GM23338 (cell line): ENCODE results near the gene HHIP. TPM values are rescaled to one million over a fixed set of nuclear protein-coding genes. Genes with fewer than 3 reads are reported as not detected.

Experiments
- ATAC-seq: fragments of 200-7000 bp; cut with Tn5 transposase; 3 replicates; pipeline ENCODE4 v1.9.1; 2020
- DNase-seq: peaks from one replicate; pipeline ENCODE4 v3.0.0-alpha.2; 2015; ENCODE audit warnings: low spot score
- H2AFZ ChIP-seq: fragments of 200-600 bp; sonication (generic); 2 replicates; pipeline ENCODE4 v1.8.0; 2016; ENCODE audit warnings: antibody characterized with exemption, mild to moderate bottlenecking, moderate library complexity
- H3F3A ChIP-seq: fragments of 200-600 bp; sonication (generic); replicated peaks from 2 replicates; pipeline ENCODE4 v1.8.0; 2017; ENCODE audit warnings: antibody characterized with exemption, mixed run types, low read depth
- H3K27ac ChIP-seq: fragments of 200-600 bp; sonication (generic); 2 replicates; pipeline ENCODE4 v1.6.1; 2016; ENCODE audit warnings: low read depth
- H3K27me3 ChIP-seq: fragments of 200-600 bp; sonication (generic); 2 replicates; pipeline ENCODE4 v1.8.0; 2016; ENCODE audit warnings: mild to moderate bottlenecking, mixed run types, moderate library complexity; ENCODE audit not compliant: insufficient read depth
- H3K36me3 ChIP-seq: fragments of 200-600 bp; sonication (generic); 2 replicates; pipeline ENCODE4 v1.8.0; 2016; ENCODE audit warnings: mild to moderate bottlenecking; ENCODE audit not compliant: insufficient read depth
- H3K4me1 ChIP-seq: fragments of 200-600 bp; sonication (generic); 2 replicates; pipeline ENCODE4 v1.8.0; 2016; ENCODE audit warnings: mild to moderate bottlenecking, moderate library complexity; ENCODE audit not compliant: insufficient read depth
- H3K4me2 ChIP-seq: fragments of 200-600 bp; sonication (generic); 2 replicates; pipeline ENCODE4 v1.7.1; 2017; ENCODE audit warnings: mixed run types
- H3K4me3 ChIP-seq: fragments of 200-600 bp; sonication (generic); 2 replicates; pipeline ENCODE4 v1.6.1; 2016; ENCODE audit warnings: mixed run types
- H3K79me2 ChIP-seq: fragments of 200-600 bp; sonication (generic); replicated peaks from 2 replicates; pipeline ENCODE4 v1.8.0; 2017; ENCODE audit warnings: mild to moderate bottlenecking; ENCODE audit not compliant: insufficient read depth
- H3K9me2 ChIP-seq: fragments of 200-600 bp; sonication (generic); 2 replicates; pipeline ENCODE4 v1.8.0; 2017; ENCODE audit not compliant: insufficient read depth
- H4K20me1 ChIP-seq: fragments of 200-600 bp; sonication (generic); replicated peaks from 2 replicates; pipeline ENCODE4 v1.8.0; 2017; ENCODE audit warnings: mild to moderate bottlenecking; ENCODE audit not compliant: insufficient read depth
- H3K27ac Mint-ChIP-seq: 2 replicates; pipeline ENCODE4 v1.8.0; 2020; ENCODE audit warnings: inconsistent platforms, mild to moderate bottlenecking, moderate library complexity, mixed read lengths
- H3K27me3 Mint-ChIP-seq: 3 replicates; pipeline ENCODE4 v1.8.0; 2022; ENCODE audit warnings: low read depth, mild to moderate bottlenecking, moderate library complexity, mixed read lengths, inconsistent platforms; ENCODE audit not compliant: insufficient read depth, poor library complexity
- H3K36me3 Mint-ChIP-seq: 3 replicates; pipeline ENCODE4 v1.8.0; 2021; ENCODE audit warnings: low read depth, mild to moderate bottlenecking, inconsistent platforms, moderate library complexity, mixed read lengths
- H3K4me1 Mint-ChIP-seq: 3 replicates; pipeline ENCODE4 v1.8.0; 2020; ENCODE audit warnings: mild to moderate bottlenecking, inconsistent platforms, mixed read lengths
- H3K4me3 Mint-ChIP-seq: 3 replicates; pipeline ENCODE4 v1.8.0; 2021; ENCODE audit warnings: moderate library complexity, mild to moderate bottlenecking, inconsistent platforms, mixed read lengths
- H3K9me3 Mint-ChIP-seq: 3 replicates; pipeline ENCODE4 v1.8.0; 2020; ENCODE audit warnings: moderate library complexity, mild to moderate bottlenecking, inconsistent platforms, mixed read lengths
- CREB1 ChIP-seq: fragments of 250-450 bp; sonication (Bioruptor Pico); IDR thresholded peaks from 2 replicates; pipeline ENCODE4 v1.5.0; 2020; ENCODE audit warnings: low read depth, mild to moderate bottlenecking, moderate library complexity
- CTCF ChIP-seq, 2 experiments: fragments of 200-600 bp in 1 of 2; sonication (generic) in 1 of 2; conservative IDR thresholded peaks; 2 replicates each; pipeline versions ENCODE4 v1.5.1 to v1.6.1; 2016 to 2017; ENCODE audit warnings: antibody characterized with exemption in 2 of 2, low read depth in 2 of 2, mild to moderate bottlenecking in 2 of 2, moderate library complexity in 1 of 2
- ETS1 ChIP-seq: IDR thresholded peaks from 2 replicates; pipeline ENCODE4 v1.6.1; 2016; ENCODE audit warnings: antibody characterized with exemption
- EZH2 ChIP-seq: fragments of 200-600 bp; sonication (generic); IDR thresholded peaks from one replicate; pipeline ENCODE4 v1.8.0; 2017; ENCODE audit warnings: antibody characterized with exemption, mild to moderate bottlenecking, low read depth; ENCODE audit not compliant: unreplicated experiment
- EZH2phosphoT487 ChIP-seq: fragments of 200-600 bp; sonication (generic); IDR thresholded peaks from one replicate; pipeline ENCODE4 v1.8.1; 2018; ENCODE audit warnings: antibody characterized with exemption; ENCODE audit not compliant: unreplicated experiment
- NANOG ChIP-seq: IDR thresholded peaks from 2 replicates; pipeline ENCODE4 v1.6.1; 2016; ENCODE audit warnings: antibody characterized with exemption, borderline replicate concordance
- POLR2AphosphoS5 ChIP-seq: IDR thresholded peaks from 2 replicates; pipeline ENCODE4 v1.6.1; 2016; ENCODE audit warnings: antibody characterized with exemption, low read depth
- REST ChIP-seq: IDR thresholded peaks from one replicate; pipeline ENCODE4 v1.6.1; 2018; ENCODE audit warnings: antibody characterized with exemption; ENCODE audit not compliant: unreplicated experiment
- STAT1 ChIP-seq: IDR thresholded peaks from one replicate; pipeline ENCODE4 v1.6.1; 2016; ENCODE audit warnings: antibody characterized with exemption; ENCODE audit not compliant: unreplicated experiment
- ZNF331 ChIP-seq: fragments of 250-450 bp; sonication (Bioruptor Pico); IDR thresholded peaks from 2 replicates; pipeline ENCODE4 v1.5.0; 2020; ENCODE audit warnings: low read depth, mild to moderate bottlenecking, moderate library complexity
- polyA plus RNA-seq: library from polyadenylated mRNA; unstranded; fragments of >200 nt; fragmentation: Nextera tagmentation; extraction: Ambion mirVana; gene quantifications from 2 replicates; pipeline ENCODE4 v1.2.1, GENCODE V29; 2016
- total RNA-seq: library from RNA; depleted of rRNA; stranded (reverse); fragments of >200 nt; shearing (Covaris generic); gene quantifications from 2 replicates; pipeline ENCODE4 v1.2.3, GENCODE V29; 2014
- TF ChIP-seq, protein P1 (sequence below): fragments of 250-450 bp; sonication (Bioruptor Pico); IDR thresholded peaks from 2 replicates; pipeline ENCODE4 v1.5.0; 2020; ENCODE audit warnings: mild to moderate bottlenecking, moderate library complexity

Gene HHIP
- total and polyA plus RNA-seq, 2 experiments from 2014 or later: 2.5 to 4.2 TPM

GRCh38 chr4:144614850-144615585, 30.9 kb upstream of the HHIP start:
- H3K27ac ChIP-seq: no peak overlapping the region
- Mint-ChIP-seq H3K36me3 (no peaks in the 10 kb centered on the region), H3K27me3 (no peaks in the 10 kb centered on the region), H3K27ac (no peak overlapping the region), H3K9me3 (no peaks in the 10 kb centered on the region), H3K4me3 (no peak overlapping the region), H3K4me1 (no peaks in the 10 kb centered on the region)
- no peaks in the 10 kb centered on the region for H4K20me1 ChIP-seq
- DNase-seq (no peak), ATAC-seq (no peak)
- H3K79me2 ChIP-seq: no peaks in the 10 kb centered on the region
- no peak overlapping the region for H2AFZ ChIP-seq
- no peak overlapping the region for H3K4me2 ChIP-seq
- H3K9me2 ChIP-seq: no peaks in the 10 kb centered on the region
- no peaks in the 10 kb centered on the region for H3F3A ChIP-seq
- H3K4me1 ChIP-seq: no peaks in the 10 kb centered on the region
- H3K27me3 ChIP-seq: no peaks in the 10 kb centered on the region
- no peak overlapping the region for H3K4me3 ChIP-seq
- no peak for TF ChIP-seq NANOG
- TF ChIP-seq STAT1: no peak
- no peak for TF ChIP-seq CREB1 (CRISPR knock-in tag)
- TF ChIP-seq, protein P1, sequence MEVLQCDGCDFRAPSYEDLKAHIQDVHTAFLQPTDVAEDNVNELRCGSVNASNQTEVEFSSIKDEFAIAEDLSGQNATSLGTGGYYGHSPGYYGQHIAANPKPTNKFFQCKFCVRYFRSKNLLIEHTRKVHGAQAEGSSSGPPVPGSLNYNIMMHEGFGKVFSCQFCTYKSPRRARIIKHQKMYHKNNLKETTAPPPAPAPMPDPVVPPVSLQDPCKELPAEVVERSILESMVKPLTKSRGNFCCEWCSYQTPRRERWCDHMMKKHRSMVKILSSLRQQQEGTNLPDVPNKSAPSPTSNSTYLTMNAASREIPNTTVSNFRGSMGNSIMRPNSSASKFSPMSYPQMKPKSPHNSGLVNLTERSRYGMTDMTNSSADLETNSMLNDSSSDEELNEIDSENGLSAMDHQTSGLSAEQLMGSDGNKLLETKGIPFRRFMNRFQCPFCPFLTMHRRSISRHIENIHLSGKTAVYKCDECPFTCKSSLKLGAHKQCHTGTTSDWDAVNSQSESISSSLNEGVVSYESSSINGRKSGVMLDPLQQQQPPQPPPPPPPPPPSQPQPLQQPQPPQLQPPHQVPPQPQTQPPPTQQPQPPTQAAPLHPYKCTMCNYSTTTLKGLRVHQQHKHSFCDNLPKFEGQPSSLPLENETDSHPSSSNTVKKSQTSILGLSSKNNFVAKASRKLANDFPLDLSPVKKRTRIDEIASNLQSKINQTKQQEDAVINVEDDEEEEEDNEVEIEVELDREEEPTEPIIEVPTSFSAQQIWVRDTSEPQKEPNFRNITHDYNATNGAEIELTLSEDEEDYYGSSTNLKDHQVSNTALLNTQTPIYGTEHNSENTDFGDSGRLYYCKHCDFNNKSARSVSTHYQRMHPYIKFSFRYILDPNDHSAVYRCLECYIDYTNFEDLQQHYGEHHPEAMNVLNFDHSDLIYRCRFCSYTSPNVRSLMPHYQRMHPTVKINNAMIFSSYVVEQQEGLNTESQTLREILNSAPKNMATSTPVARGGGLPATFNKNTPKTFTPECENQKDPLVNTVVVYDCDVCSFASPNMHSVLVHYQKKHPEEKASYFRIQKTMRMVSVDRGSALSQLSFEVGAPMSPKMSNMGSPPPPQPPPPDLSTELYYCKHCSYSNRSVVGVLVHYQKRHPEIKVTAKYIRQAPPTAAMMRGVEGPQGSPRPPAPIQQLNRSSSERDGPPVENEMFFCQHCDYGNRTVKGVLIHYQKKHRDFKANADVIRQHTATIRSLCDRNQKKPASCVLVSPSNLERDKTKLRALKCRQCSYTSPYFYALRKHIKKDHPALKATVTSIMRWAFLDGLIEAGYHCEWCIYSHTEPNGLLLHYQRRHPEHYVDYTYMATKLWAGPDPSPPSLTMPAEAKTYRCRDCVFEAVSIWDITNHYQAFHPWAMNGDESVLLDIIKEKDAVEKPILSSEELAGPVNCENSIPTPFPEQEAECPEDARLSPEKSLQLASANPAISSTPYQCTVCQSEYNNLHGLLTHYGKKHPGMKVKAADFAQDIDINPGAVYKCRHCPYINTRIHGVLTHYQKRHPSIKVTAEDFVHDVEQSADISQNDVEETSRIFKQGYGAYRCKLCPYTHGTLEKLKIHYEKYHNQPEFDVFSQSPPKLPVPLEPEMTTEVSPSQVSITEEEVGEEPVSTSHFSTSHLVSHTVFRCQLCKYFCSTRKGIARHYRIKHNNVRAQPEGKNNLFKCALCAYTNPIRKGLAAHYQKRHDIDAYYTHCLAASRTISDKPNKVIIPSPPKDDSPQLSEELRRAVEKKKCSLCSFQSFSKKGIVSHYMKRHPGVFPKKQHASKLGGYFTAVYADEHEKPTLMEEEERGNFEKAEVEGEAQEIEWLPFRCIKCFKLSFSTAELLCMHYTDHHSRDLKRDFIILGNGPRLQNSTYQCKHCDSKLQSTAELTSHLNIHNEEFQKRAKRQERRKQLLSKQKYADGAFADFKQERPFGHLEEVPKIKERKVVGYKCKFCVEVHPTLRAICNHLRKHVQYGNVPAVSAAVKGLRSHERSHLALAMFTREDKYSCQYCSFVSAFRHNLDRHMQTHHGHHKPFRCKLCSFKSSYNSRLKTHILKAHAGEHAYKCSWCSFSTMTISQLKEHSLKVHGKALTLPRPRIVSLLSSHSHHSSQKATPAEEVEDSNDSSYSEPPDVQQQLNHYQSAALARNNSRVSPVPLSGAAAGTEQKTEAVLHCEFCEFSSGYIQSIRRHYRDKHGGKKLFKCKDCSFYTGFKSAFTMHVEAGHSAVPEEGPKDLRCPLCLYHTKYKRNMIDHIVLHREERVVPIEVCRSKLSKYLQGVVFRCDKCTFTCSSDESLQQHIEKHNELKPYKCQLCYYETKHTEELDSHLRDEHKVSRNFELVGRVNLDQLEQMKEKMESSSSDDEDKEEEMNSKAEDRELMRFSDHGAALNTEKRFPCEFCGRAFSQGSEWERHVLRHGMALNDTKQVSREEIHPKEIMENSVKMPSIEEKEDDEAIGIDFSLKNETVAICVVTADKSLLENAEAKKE (CRISPR knock-in tag): no peak
- TF ChIP-seq ZNF331 (CRISPR knock-in tag): no peak
- no peak for TF ChIP-seq EZH2
- no peak for TF ChIP-seq EZH2phosphoT487
- TF ChIP-seq POLR2AphosphoS5: no peak
- TF ChIP-seq CTCF (conservative IDR thresholded peaks at IDR 0.05; ENCODE audit: low read depth in 2 of 2): no peak
- TF ChIP-seq REST: no peak
- no peak for TF ChIP-seq ETS1
- no peaks in the 10 kb centered on the region for H3K36me3 ChIP-seq
